Lower leg skin (tissue), 4 donors: ENCODE measurements around the gene FBXO5. TPM values are rescaled to one million over a fixed set of nuclear protein-coding genes. Genes with fewer than 3 reads are reported as not detected.
"Not testable (repeated sequence)": the region's sequence is repeated elsewhere in the genome, so short reads cannot be mapped to it uniquely, and the experiment has no call there.

ENCODE experiments used
- DNase-seq, 2 donors: peaks; one replicate each; pipeline ENCODE4 v3.0.0-alpha.2; 2019; ENCODE audit warnings: low spot score in 2 of 2
- H3K4me3 ChIP-seq: fragments of 200-600 bp; sonication (generic); 2 replicates; pipeline ENCODE4 v1.5.1; 2017; ENCODE audit warnings: mild to moderate bottlenecking, low read depth; ENCODE audit not compliant: poor library complexity, severe bottlenecking
- POLR2A ChIP-seq, 2 donors: fragments of 450-650 bp; IDR thresholded peaks; one replicate each; pipeline ENCODE4 v1.6.1; 2016 to 2017; ENCODE audit warnings: antibody characterized with exemption in 2 of 2, mild to moderate bottlenecking in 1 of 2, moderate library complexity in 1 of 2
- WGBS, 2 donors: methylation state at CpG; one replicate each; pipeline ENCODE4 v1.1.5; 2018; 5-methylcytosine and 5-hydroxymethylcytosine counted together
- intact Hi-C: fragments of 100-400 bp; cut with DNase I; formaldehyde crosslinking; loops from one replicate; pipeline ENCODE4 v1.15.0; 2023; ENCODE audit warnings: low total_unique reads
- total RNA-seq, 4 donors: library from RNA; depleted of rRNA; stranded (reverse); fragments of >200 nt; gene quantifications; one replicate each; pipeline ENCODE4 v1.1.0, GENCODE V29; 2016
- TF ChIP-seq, protein P1 (sequence below), 3 donors: fragments of 450-650 bp; IDR thresholded peaks; one replicate each; pipeline ENCODE4 v1.5.1; 2016; ENCODE audit warnings: antibody characterized with exemption in 3 of 3, mild to moderate bottlenecking in 3 of 3, moderate library complexity in 2 of 3

Gene FBXO5
- total RNA-seq, 4 donors from 2014 or later: 2.0 to 6.5 (median 3.7) TPM

DNA sequence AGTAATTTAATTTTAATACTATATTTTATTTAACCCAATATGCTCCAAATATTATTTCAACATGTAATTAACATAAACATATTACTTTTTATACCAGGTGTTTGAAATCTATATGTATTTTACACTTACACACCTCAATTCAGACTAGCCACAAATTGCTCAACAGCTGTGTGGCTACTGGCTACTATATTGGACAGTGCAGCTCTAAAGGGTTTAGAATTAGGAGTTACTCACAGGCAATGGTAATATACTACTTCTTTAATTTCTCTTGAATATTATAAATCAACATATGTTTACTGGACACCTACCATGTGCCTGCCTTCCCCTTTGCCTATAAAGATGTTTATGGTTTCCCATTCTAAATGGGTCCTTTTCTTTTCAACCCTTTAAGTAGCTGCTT, 17.4 kb upstream of the FBXO5 start:
- no peak for DNase-seq
- TF ChIP-seq, protein P1, sequence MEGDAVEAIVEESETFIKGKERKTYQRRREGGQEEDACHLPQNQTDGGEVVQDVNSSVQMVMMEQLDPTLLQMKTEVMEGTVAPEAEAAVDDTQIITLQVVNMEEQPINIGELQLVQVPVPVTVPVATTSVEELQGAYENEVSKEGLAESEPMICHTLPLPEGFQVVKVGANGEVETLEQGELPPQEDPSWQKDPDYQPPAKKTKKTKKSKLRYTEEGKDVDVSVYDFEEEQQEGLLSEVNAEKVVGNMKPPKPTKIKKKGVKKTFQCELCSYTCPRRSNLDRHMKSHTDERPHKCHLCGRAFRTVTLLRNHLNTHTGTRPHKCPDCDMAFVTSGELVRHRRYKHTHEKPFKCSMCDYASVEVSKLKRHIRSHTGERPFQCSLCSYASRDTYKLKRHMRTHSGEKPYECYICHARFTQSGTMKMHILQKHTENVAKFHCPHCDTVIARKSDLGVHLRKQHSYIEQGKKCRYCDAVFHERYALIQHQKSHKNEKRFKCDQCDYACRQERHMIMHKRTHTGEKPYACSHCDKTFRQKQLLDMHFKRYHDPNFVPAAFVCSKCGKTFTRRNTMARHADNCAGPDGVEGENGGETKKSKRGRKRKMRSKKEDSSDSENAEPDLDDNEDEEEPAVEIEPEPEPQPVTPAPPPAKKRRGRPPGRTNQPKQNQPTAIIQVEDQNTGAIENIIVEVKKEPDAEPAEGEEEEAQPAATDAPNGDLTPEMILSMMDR (IDR thresholded peaks at IDR 0.05): no peak
- no peak for TF ChIP-seq POLR2A (IDR thresholded peaks at IDR 0.05)
- intact Hi-C loops: no loop called here
- H3K4me3 ChIP-seq: no peak overlapping the region

DNA sequence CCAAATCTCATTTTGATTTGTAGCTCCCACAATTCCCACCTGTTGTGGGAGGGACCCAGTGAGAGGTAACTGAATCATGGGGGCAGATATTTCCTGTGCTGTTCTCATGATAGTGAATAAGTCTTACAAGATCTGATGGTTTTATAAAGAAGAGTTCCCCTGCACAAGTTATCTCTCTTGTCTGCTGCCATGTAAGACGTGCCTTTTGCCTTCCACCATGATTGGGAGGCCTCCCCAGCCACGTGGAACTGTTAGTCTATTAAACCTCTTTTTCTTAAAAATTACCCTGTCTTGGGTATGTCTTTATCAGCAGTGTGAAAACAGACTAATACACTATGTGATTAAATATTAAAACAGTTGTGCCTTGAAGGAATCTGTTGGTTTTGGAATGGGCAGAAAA, 16.7 kb upstream of the FBXO5 start:
- intact Hi-C loops, H3K4me3 ChIP-seq, DNase-seq: not testable (repeated sequence)
- WGBS, 2 donors: 80 to 93% methylated on average over 2 of the region's 2 CpGs

DNA sequence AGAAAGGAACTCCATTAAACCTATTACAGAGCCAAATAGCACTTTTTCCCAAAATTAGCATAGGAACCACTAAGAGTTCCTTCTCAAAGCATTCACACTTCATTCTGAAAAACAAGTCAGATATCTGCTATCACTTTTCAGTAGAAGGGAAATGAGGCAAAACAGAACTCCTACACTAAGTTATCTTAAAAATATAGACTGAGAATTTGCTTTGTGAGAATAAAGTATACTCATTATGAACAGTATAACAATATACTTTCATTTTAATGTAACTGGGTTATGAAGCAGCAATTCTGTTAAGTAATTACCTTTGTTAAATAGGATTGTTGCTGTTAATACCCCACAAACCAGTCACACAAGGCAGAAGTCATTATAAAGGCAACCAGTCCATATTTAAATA, 11.0 kb upstream of the FBXO5 start:
- no peak for DNase-seq
- intact Hi-C loops: no loop called here
- no peak overlapping the region for H3K4me3 ChIP-seq
- TF ChIP-seq, protein P1 (IDR thresholded peaks at IDR 0.05): no peak
- TF ChIP-seq POLR2A (IDR thresholded peaks at IDR 0.05): no peak

DNA sequence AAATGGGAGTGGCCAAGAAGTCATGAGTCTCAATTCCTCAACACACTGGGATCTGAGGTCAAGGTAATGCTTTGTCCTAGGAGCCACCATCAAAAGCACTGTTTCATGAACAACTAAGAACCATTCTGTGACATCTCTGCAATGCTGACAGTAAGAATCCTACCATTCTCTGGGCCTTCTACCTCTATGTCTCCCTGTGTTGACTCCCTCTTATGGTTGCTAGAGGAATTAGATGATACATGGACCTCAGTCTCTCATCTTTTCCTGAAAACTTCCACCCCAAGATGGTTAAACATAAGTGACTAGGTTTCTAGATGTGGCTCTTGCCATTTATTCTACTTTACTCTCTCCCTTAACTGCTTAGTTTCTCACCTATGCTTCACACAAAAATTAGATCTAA, 10.6 kb upstream of the FBXO5 start:
- H3K4me3 ChIP-seq: no peak overlapping the region
- intact Hi-C loops: no loop called here
- no peak for TF ChIP-seq POLR2A (IDR thresholded peaks at IDR 0.05)
- TF ChIP-seq, protein P1 (IDR thresholded peaks at IDR 0.05): no peak
- DNase-seq: no peak

DNA sequence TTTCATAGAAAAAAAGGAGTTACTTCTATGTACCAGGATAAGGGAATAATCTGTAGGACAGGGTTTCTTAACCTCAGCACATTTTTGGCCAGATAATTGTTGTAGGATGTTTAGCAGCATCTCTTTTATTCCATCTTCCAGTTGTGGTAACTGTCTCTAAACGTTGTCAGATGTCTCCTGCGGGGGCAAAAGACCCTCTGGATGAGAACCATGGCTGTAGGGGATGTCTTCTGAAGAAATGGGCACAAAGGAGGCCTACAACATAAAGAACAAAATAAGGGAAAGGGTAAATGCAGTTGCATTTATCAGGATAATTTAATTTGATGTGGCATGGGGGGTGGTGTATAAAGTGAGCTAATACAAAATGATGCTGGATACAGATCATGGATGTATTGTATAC, 4.1 kb upstream of the FBXO5 start:
- TF ChIP-seq, protein P1 (IDR thresholded peaks at IDR 0.05): no peak
- no peak for TF ChIP-seq POLR2A (IDR thresholded peaks at IDR 0.05)
- DNase-seq: no peak
- intact Hi-C loops: no loop called here
- 80 to 84% methylated on average over 2 of the region's 2 CpGs for WGBS, 2 donors
- no peak overlapping the region for H3K4me3 ChIP-seq

DNA sequence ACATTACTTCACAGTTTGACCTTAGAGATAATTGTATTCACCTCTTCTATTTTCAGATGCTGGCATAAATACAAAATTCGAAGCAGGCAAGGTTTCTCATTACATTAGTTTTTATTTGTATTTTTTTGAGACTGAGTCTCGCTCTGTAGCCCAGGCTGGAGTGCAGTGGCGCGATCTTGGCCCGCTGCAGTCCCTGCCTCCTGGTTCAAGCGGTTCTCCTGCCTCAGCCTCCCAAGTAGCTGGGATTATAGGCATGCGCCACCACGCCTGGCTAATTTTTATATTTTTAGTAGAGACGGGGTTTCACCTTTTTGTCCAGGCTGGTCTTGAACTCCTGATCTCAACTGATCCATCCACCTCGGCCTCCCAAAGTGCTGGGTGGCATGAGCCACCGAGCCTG, 2.5 kb upstream of the FBXO5 start:
- DNase-seq, H3K4me3 ChIP-seq, intact Hi-C loops: not testable (repeated sequence)
- WGBS, 2 donors: 86 to 89% methylated on average over 11 of the region's 11 CpGs

DNA sequence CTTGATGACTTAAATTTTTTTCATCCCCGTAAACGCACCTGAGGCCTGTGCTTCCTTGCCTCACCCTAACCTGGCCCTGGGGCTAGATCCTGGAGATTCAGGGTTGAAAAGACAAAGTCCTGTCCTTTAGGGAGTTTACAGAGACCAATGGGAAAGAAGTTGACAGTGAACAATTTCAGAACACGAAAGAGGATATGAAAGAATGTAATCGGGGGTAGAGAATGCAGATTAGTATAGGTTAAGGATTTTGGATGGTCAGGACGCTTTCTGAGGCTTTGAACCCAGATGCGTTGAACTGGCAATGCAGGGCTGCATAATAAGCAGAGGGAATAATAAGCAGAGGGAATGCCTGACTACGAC, 1.7 kb upstream of the FBXO5 start:
- no peak overlapping the region for H3K4me3 ChIP-seq
- DNase-seq: no peak
- no peak for TF ChIP-seq POLR2A (IDR thresholded peaks at IDR 0.05)
- TF ChIP-seq, protein P1 (IDR thresholded peaks at IDR 0.05): no peak
- intact Hi-C loops: no loop called here
- WGBS, 2 donors: 4 to 5% methylated on average over 7 of the region's 7 CpGs
